SU-DHL-6 (cell line): ENCODE results near the gene NTF3.

ENCODE experiments used
- H2AFZ ChIP-seq: fragments of 200-600 bp; sonication (generic); 2 replicates; pipeline ENCODE4 v1.6.1; 2014; ENCODE audit warnings: low read depth, mild to moderate bottlenecking, moderate library complexity, mixed read lengths, antibody characterized with exemption, low read length; ENCODE audit not compliant: severe bottlenecking
- H3F3A ChIP-seq: fragments of 200-600 bp; shearing (Covaris generic); 2 replicates; pipeline ENCODE4 v1.6.0; 2016; ENCODE audit warnings: antibody characterized with exemption, mild to moderate bottlenecking; ENCODE audit not compliant: insufficient read depth
- H3K27ac ChIP-seq: fragments of 200-600 bp; sonication (generic); 2 replicates; pipeline ENCODE4 v1.5.1; 2016; ENCODE audit warnings: low read depth, mild to moderate bottlenecking, low read length, moderate library complexity, mixed read lengths
- H3K27me3 ChIP-seq: fragments of 200-600 bp; sonication (generic), shearing (Covaris generic); 2 replicates; pipeline ENCODE4 v1.6.0; 2014; ENCODE audit warnings: mild to moderate bottlenecking, low read length
- H3K36me3 ChIP-seq: fragments of 200-600 bp; sonication (generic); 2 replicates; pipeline ENCODE4 v1.6.1; 2014; ENCODE audit warnings: mild to moderate bottlenecking, low read length, mixed read lengths
- H3K4me2 ChIP-seq: fragments of 300-600, 200-600 bp; shearing (Covaris generic), sonication (generic); 2 replicates; pipeline ENCODE4 v1.6.0; 2014; ENCODE audit warnings: low read length, low read depth, mild to moderate bottlenecking; ENCODE audit not compliant: poor library complexity, severe bottlenecking
- H3K4me3 ChIP-seq: fragments of 200-600 bp; sonication (generic); 2 replicates; pipeline ENCODE4 v1.5.1; 2014; ENCODE audit warnings: antibody characterized with exemption, low read length, mild to moderate bottlenecking, mixed read lengths; ENCODE audit not compliant: insufficient read depth, poor library complexity, severe bottlenecking
- H3K79me2 ChIP-seq: fragments of 200-600 bp; sonication (generic); 2 replicates; pipeline ENCODE4 v1.6.1; 2014; ENCODE audit warnings: mild to moderate bottlenecking, low read length, moderate library complexity; ENCODE audit not compliant: insufficient read depth
- H3K9ac ChIP-seq: fragments of 200-600 bp; sonication (generic); 2 replicates; pipeline ENCODE4 v1.7.0; 2014; ENCODE audit warnings: mild to moderate bottlenecking, low read length
- H3K9me2 ChIP-seq: fragments of 200-600 bp; sonication (generic); replicated peaks from 2 replicates; pipeline ENCODE4 v1.6.1; 2014; ENCODE audit warnings: low read length; ENCODE audit not compliant: insufficient read depth
- H3K9me3 ChIP-seq: fragments of 200-600 bp; sonication (generic); 2 replicates; pipeline ENCODE4 v1.6.1; 2014; ENCODE audit warnings: low read length, mixed read lengths; ENCODE audit not compliant: insufficient read depth
- H4K20me1 ChIP-seq: fragments of 200-600 bp; sonication (generic); 2 replicates; pipeline ENCODE4 v1.6.1; 2014; ENCODE audit warnings: low read depth, mild to moderate bottlenecking, antibody characterized with exemption, low read length, moderate library complexity, mixed read lengths
- EZH2phosphoT487 ChIP-seq: fragments of 200-600 bp; sonication (generic), shearing (Covaris generic); conservative IDR thresholded peaks from 2 replicates; pipeline ENCODE4 v1.6.1; 2018; ENCODE audit warnings: mild to moderate bottlenecking, antibody characterized with exemption, low read length, moderate library complexity, mixed read lengths
- TF ChIP-seq, protein P1 (sequence below): fragments of 200-600 bp; sonication (generic); IDR thresholded peaks from one replicate; pipeline ENCODE4 v1.5.1; 2017; ENCODE audit warnings: antibody characterized with exemption, mild to moderate bottlenecking, low read length, moderate library complexity; ENCODE audit not compliant: insufficient read depth, poor library complexity, severe bottlenecking

NTF3 gene

DNA sequence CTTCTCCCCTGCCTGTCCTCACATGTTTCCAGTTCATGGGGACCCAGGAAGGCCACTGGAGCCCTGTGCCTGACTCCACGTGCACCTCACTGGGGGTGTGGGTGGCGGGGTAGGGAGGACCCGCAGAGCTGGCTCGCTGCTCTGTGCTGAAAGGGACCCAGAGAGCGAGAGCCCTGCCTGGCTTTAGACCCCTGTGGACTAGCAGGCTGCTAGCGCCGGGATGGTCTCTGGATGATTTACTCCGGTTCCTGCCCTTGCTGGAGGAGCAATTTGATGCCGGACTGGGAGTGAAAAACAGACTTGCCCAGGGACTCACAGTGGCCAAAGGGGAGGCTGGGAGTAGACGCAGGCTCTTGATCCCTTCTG is 49.0 kb downstream of the NTF3 start:
- no peaks in the 10 kb centered on the region for H3K27me3 ChIP-seq
- no peak overlapping the region for H2AFZ ChIP-seq
- no peaks in the 10 kb centered on the region for H3K9me3 ChIP-seq
- H3K4me2 ChIP-seq, result no peak overlapping the region
- no peak for TF ChIP-seq EZH2phosphoT487
- TF ChIP-seq, protein P1, sequence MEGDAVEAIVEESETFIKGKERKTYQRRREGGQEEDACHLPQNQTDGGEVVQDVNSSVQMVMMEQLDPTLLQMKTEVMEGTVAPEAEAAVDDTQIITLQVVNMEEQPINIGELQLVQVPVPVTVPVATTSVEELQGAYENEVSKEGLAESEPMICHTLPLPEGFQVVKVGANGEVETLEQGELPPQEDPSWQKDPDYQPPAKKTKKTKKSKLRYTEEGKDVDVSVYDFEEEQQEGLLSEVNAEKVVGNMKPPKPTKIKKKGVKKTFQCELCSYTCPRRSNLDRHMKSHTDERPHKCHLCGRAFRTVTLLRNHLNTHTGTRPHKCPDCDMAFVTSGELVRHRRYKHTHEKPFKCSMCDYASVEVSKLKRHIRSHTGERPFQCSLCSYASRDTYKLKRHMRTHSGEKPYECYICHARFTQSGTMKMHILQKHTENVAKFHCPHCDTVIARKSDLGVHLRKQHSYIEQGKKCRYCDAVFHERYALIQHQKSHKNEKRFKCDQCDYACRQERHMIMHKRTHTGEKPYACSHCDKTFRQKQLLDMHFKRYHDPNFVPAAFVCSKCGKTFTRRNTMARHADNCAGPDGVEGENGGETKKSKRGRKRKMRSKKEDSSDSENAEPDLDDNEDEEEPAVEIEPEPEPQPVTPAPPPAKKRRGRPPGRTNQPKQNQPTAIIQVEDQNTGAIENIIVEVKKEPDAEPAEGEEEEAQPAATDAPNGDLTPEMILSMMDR, result no peak
- H3K9me2 ChIP-seq, result no peaks in the 10 kb centered on the region
- no peaks in the 10 kb centered on the region for H3K36me3 ChIP-seq
- no peak overlapping the region for H3K9ac ChIP-seq
- no peak overlapping the region for H3K27ac ChIP-seq
- H3F3A ChIP-seq, result no peaks in the 10 kb centered on the region
- no peak overlapping the region for H3K4me3 ChIP-seq
- no peaks in the 10 kb centered on the region for H4K20me1 ChIP-seq
- no peaks in the 10 kb centered on the region for H3K79me2 ChIP-seq

DNA sequence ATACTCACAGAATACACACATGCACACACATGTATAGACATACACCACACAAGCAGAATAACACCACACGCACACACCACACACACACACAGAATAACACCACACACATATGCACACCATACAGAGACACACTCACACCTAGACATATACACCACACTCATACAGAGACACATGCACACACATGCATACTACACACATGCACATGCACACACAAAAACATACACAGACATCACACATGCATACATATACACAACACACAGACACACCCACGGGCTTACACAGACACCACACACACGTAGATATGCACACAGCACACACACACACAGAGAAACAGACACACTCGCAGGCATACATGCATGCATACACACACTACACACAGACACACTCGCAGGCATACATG is 49.7 kb downstream of the NTF3 start:
- H3K4me3 ChIP-seq, result no peak overlapping the region
- H3F3A ChIP-seq, result no peaks in the 10 kb centered on the region
- no peak overlapping the region for H3K9ac ChIP-seq
- H3K4me2 ChIP-seq, result no peak overlapping the region
- no peaks in the 10 kb centered on the region for H3K27me3 ChIP-seq
- H4K20me1 ChIP-seq, result no peaks in the 10 kb centered on the region
- TF ChIP-seq EZH2phosphoT487, result no peak
- TF ChIP-seq, protein P1, result no peak
- H3K9me2 ChIP-seq, result no peaks in the 10 kb centered on the region
- H3K27ac ChIP-seq, result no peak overlapping the region
- H2AFZ ChIP-seq, result no peak overlapping the region
- H3K79me2 ChIP-seq, result no peaks in the 10 kb centered on the region
- H3K9me3 ChIP-seq, result no peaks in the 10 kb centered on the region
- no peaks in the 10 kb centered on the region for H3K36me3 ChIP-seq

DNA sequence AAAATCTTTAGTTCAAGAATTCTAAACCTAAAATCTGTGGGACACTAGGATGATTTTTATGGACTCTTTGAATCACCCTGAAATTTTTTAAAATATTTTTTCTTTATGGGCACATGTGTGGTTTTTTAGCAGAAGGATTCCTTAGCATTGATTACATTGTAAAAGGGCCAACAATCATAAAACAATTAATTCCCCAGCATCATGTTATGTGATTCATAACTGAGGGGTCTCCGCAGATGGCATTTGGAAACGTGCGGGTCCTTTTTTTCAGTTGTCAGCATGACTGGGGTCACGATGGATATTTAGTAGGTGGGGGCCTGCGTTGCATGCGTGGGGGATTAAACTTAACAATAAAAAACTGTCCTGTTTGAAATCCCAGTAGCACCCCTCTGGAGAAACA is 52.5 kb downstream of the NTF3 start:
- H3K9me2 ChIP-seq, result no peaks in the 10 kb centered on the region
- H3K4me2 ChIP-seq, result no peak overlapping the region
- no peak overlapping the region for H3K27ac ChIP-seq
- H3K79me2 ChIP-seq, result no peaks in the 10 kb centered on the region
- no peak overlapping the region for H2AFZ ChIP-seq
- no peaks in the 10 kb centered on the region for H3F3A ChIP-seq
- H3K4me3 ChIP-seq, result no peak overlapping the region
- no peaks in the 10 kb centered on the region for H3K36me3 ChIP-seq
- no peaks in the 10 kb centered on the region for H3K9me3 ChIP-seq
- H3K27me3 ChIP-seq, result no peaks in the 10 kb centered on the region
- H3K9ac ChIP-seq, result no peak overlapping the region
- TF ChIP-seq, protein P1, result no peak
- TF ChIP-seq EZH2phosphoT487, result no peak
- H4K20me1 ChIP-seq, result no peaks in the 10 kb centered on the region

DNA sequence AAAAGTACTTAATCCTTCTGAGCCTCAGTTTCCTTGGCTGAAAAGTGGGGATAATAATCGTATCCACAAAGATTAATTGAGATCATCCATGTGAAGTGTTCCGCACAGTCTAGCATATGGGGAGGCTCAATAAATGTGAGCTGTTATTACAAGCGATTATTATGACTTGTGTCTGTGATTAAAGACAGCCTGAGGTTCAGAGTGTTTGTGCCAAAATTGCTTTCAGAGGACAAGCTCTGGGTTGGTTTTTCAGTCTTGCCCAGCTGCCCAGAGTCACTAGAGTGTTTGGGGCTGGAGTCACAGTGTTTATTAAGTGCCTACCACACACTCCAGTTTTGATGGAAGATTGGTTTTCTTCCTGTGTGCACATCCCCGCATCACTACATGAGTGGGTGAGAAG is 53.5 kb downstream of the NTF3 start:
- H3K4me3 ChIP-seq, result no peak overlapping the region
- no peaks in the 10 kb centered on the region for H4K20me1 ChIP-seq
- H3K9ac ChIP-seq, result no peak overlapping the region
- no peaks in the 10 kb centered on the region for H3K27me3 ChIP-seq
- H3K27ac ChIP-seq, result no peak overlapping the region
- H3F3A ChIP-seq, result no peaks in the 10 kb centered on the region
- no peaks in the 10 kb centered on the region for H3K79me2 ChIP-seq
- TF ChIP-seq EZH2phosphoT487, result no peak
- TF ChIP-seq, protein P1, result no peak
- no peak overlapping the region for H2AFZ ChIP-seq
- H3K4me2 ChIP-seq, result no peak overlapping the region
- no peaks in the 10 kb centered on the region for H3K9me3 ChIP-seq
- H3K36me3 ChIP-seq, result no peaks in the 10 kb centered on the region
- no peaks in the 10 kb centered on the region for H3K9me2 ChIP-seq
